GM12878 (cell line): ENCODE measurements around the gene NPHP3. TPM values are rescaled to one million over a fixed set of nuclear protein-coding genes. Genes with fewer than 3 reads are reported as not detected.

ENCODE experiments used
- ATAC-seq: fragments of 200-7000 bp; cut with Tn5 transposase; 3 replicates; pipeline ENCODE4 v1.9.1; 2020; ENCODE audit warnings: mild to moderate bottlenecking, moderate library complexity
- BruUV-seq: library from RNA; stranded (reverse); fragments of 400-500 nt; replicated peaks from 2 replicates; lab custom pipeline; 2021; lab: Mats Ljungman, UMichigan
- CTCF ChIA-PET: fragments of 300-600 bp; sonication (Branson Sonifier 250); formaldehyde crosslinking; extraction: SDS; loops from one replicate; lab custom pipeline; 2021; ENCODE audit warnings: inconsistent platforms; lab: Yijun Ruan, JAX
- POLR2A ChIA-PET: fragments of 350-600 bp; formaldehyde crosslinking; extraction: SDS; loops from one replicate; lab custom pipeline; 2021; ENCODE audit warnings: inconsistent platforms; lab: Charles Lee
- RAD21 ChIA-PET: fragments of 300-600 bp; sonication (Branson Sonifier 250); formaldehyde crosslinking; loops from one replicate; lab custom pipeline; 2023; ENCODE audit warnings: antibody characterized with exemption; ENCODE audit not compliant: unreplicated experiment; lab: Charles Lee
- SMC1A ChIA-PET: fragments of 300-600 bp; sonication (Branson Sonifier 250); formaldehyde crosslinking; loops from one replicate; lab custom pipeline; 2023; ENCODE audit not compliant: unreplicated experiment, uncharacterized antibody; lab: Charles Lee
- DNase-seq: peaks from one replicate; pipeline ENCODE4 v3.0.0-alpha.2; 2011; ENCODE audit warnings: low read depth, low spot score
- FAIRE-seq: peaks from 3 replicates; lab custom pipeline; 2011; peaks lifted over from hg19 to GRCh38; lab: Jason Lieb, UNC
- H2AFZ ChIP-seq: 2 replicates; pipeline ENCODE4 v1.6.0; 2011; ENCODE audit warnings: low read depth, low read length, control low read depth; ENCODE audit not compliant: control insufficient read depth
- H3K27ac ChIP-seq: 2 replicates; pipeline ENCODE4 v1.5.1; 2011; ENCODE audit warnings: control low read depth; ENCODE audit not compliant: control insufficient read depth, insufficient read depth
- H3K27me3 ChIP-seq, 2 experiments: replicated peaks in 1 of 2; 2 replicates each; pipeline versions ENCODE4 v1.6.0 to v1.6.1; 2011; ENCODE audit warnings: low read length in 1 of 2; ENCODE audit not compliant: control insufficient read depth in 2 of 2, insufficient read depth in 2 of 2
- H3K36me3 ChIP-seq, 2 experiments: 2 replicates each; pipeline ENCODE4 v1.5.1; 2011; ENCODE audit warnings: low read length in 1 of 2; ENCODE audit not compliant: control insufficient read depth in 2 of 2, insufficient read depth in 2 of 2
- H3K4me1 ChIP-seq: 2 replicates; pipeline ENCODE4 v1.6.1; 2011; ENCODE audit warnings: mild to moderate bottlenecking, low read length, moderate library complexity, mixed read lengths; ENCODE audit not compliant: control insufficient read depth, insufficient read depth
- H3K4me2 ChIP-seq: 2 replicates; pipeline ENCODE4 v1.6.0; 2011; ENCODE audit warnings: control low read depth; ENCODE audit not compliant: control insufficient read depth, insufficient read depth
- H3K4me3 ChIP-seq: fragments of 200-600 bp; sonication (generic); 2 replicates; pipeline ENCODE4 v1.5.1; 2016
- H3K79me2 ChIP-seq: 2 replicates; pipeline ENCODE4 v1.6.0; 2011; ENCODE audit warnings: low read length; ENCODE audit not compliant: control insufficient read depth, insufficient read depth
- H3K9ac ChIP-seq: 2 replicates; pipeline ENCODE4 v1.8.0; 2011; ENCODE audit warnings: low read length, control low read depth, mixed read lengths; ENCODE audit not compliant: control insufficient read depth, insufficient read depth
- H3K9me3 ChIP-seq: replicated peaks from 3 replicates; pipeline ENCODE4 v1.5.1; 2011; ENCODE audit warnings: mild to moderate bottlenecking, low read length; ENCODE audit not compliant: control insufficient read depth, insufficient read depth
- H4K20me1 ChIP-seq: 2 replicates; pipeline ENCODE4 v1.6.0; 2011; ENCODE audit not compliant: control insufficient read depth, insufficient read depth
- BACH1 ChIP-seq: fragments of 450-650 bp; IDR thresholded peaks from 2 replicates; pipeline ENCODE4 v1.6.1; 2017; ENCODE audit warnings: mild to moderate bottlenecking, borderline replicate concordance
- BCLAF1 ChIP-seq: fragments of 450-650 bp; IDR thresholded peaks from 2 replicates; pipeline ENCODE4 v1.6.1; 2017; ENCODE audit warnings: antibody characterized with exemption, mild to moderate bottlenecking, moderate library complexity
- CHD1 ChIP-seq: IDR thresholded peaks from 2 replicates; pipeline ENCODE4 v1.6.1; 2012; ENCODE audit warnings: low read depth, low read length, improper control_type of control experiment
- EGR1 ChIP-seq, 2 experiments: IDR thresholded peaks; 1 replicate in 1 of 2; 2 replicates in 1 of 2; pipeline ENCODE4 v1.6.1; 2011 to 2012; ENCODE audit warnings: low read depth in 2 of 2, low read length in 2 of 2, borderline replicate concordance in 1 of 2, mild to moderate bottlenecking in 1 of 2, moderate library complexity in 1 of 2
- ELK1 ChIP-seq: IDR thresholded peaks from 2 replicates; pipeline ENCODE4 v1.6.1; 2012; ENCODE audit warnings: low read depth, low read length, improper control_type of control experiment
- EZH2 ChIP-seq: IDR thresholded peaks from 2 replicates; pipeline ENCODE4 v1.6.1; 2012; ENCODE audit warnings: low read depth, mild to moderate bottlenecking, control low read depth, inconsistent platforms, low read length, borderline replicate concordance; ENCODE audit not compliant: control insufficient read depth
- FOXK2 ChIP-seq: fragments of 450-650 bp; IDR thresholded peaks from 2 replicates; pipeline ENCODE4 v1.6.1; 2017; ENCODE audit warnings: mild to moderate bottlenecking, moderate library complexity
- IKZF1 ChIP-seq: fragments of 450-650 bp; conservative IDR thresholded peaks from 2 replicates; pipeline ENCODE4 v1.6.1; 2017; ENCODE audit warnings: antibody characterized with exemption, mild to moderate bottlenecking
- JUNB ChIP-seq: IDR thresholded peaks from 2 replicates; pipeline ENCODE4 v1.6.1; 2016; ENCODE audit warnings: antibody characterized with exemption, mild to moderate bottlenecking
- MYB ChIP-seq: fragments of 150-350 bp; IDR thresholded peaks from 2 replicates; pipeline ENCODE4 v1.6.1; 2014; ENCODE audit warnings: mild to moderate bottlenecking, low read depth, low read length, borderline replicate concordance
- POLR2AphosphoS5 ChIP-seq: IDR thresholded peaks from 2 replicates; pipeline ENCODE4 v1.6.1; 2011; ENCODE audit warnings: mild to moderate bottlenecking, low read length, inconsistent platforms
- SP1 ChIP-seq: IDR thresholded peaks from one replicate; pipeline ENCODE4 v1.6.1; 2011; ENCODE audit warnings: low read depth, low read length
- SRF ChIP-seq, 2 experiments: IDR thresholded peaks; 2 replicates each; pipeline ENCODE4 v1.6.1; 2011; ENCODE audit warnings: low read depth in 2 of 2, low read length in 2 of 2, mild to moderate bottlenecking in 1 of 2, moderate library complexity in 1 of 2
- SUPT20H ChIP-seq: IDR thresholded peaks from 2 replicates; pipeline ENCODE4 v1.6.1; 2011; ENCODE audit warnings: low read depth, mild to moderate bottlenecking, low read length, moderate library complexity, borderline replicate concordance; ENCODE audit not compliant: control insufficient read depth
- ZBED1 ChIP-seq: IDR thresholded peaks from 2 replicates; pipeline ENCODE4 v1.6.1; 2016; ENCODE audit warnings: borderline replicate concordance
- ZBTB33 ChIP-seq: fragments of 450-650 bp; IDR thresholded peaks from 2 replicates; pipeline ENCODE4 v1.6.1; 2017; ENCODE audit warnings: mild to moderate bottlenecking
- ZNF384 ChIP-seq: IDR thresholded peaks from 2 replicates; pipeline ENCODE4 v1.6.1; 2012; ENCODE audit warnings: low read depth, mild to moderate bottlenecking, low read length, improper control_type of control experiment, borderline replicate concordance
- WGBS: methylation state at CpG from one replicate; pipeline ENCODE4 v1.1.6; 2016; ENCODE audit warnings: low lambda C conversion rate; ENCODE audit not compliant: insufficient replicate concordance, insufficient coverage; ENCODE audit errors: missing lambda C conversion rate; 5-methylcytosine and 5-hydroxymethylcytosine counted together
- in situ Hi-C: fragments of 300-500 bp; cut with MboI; formaldehyde crosslinking; loops from 9 replicates; pipeline ENCODE4 v1.14.3; 2018; ENCODE audit warnings: mixed read lengths
- intact Hi-C: fragments of 100-400 bp; cut with micrococcal nuclease; formaldehyde crosslinking; loops from one replicate; pipeline ENCODE4 v1.14.2; 2022; ENCODE audit not compliant: unreplicated experiment
- polyA plus RNA-seq, 11 experiments: library from polyadenylated mRNA; depleted of rRNA in 4 of 11; unstranded in 6 of 11; stranded (reverse) in 5 of 11; fragments of >200 nt; fragmentation: Nextera tagmentation in 4 of 11; fragmentation: Illumina TruSeq in 1 of 11; extraction: Ambion mirVana in 4 of 11; extraction: Trizol in 1 of 11; gene quantifications; 1 replicate in 1 of 11; 2 replicates in 10 of 11; pipeline versions ENCODE4 v1.2.1 to v1.2.3, GENCODE V29; 2011 to 2016; ENCODE audit warnings: inconsistent platforms in 2 of 11, missing spikeins in 2 of 11, low read depth in 1 of 11
- total RNA-seq, 4 experiments: library from RNA; depleted of rRNA in 3 of 4; stranded (reverse); fragments of >200 nt in 3 of 4; fragmentation: Illumina TruSeq in 1 of 4; extraction: Trizol in 1 of 4; gene quantifications; 2 replicates each; pipeline versions ENCODE4 v1.2.1 to v1.2.3, GENCODE V29; 2013 to 2021
- TF ChIP-seq, protein P1 (sequence below): fragments of 450-650 bp; IDR thresholded peaks from 2 replicates; pipeline ENCODE4 v1.6.1; 2017; ENCODE audit warnings: borderline replicate concordance

The NPHP3 gene
- total and polyA plus RNA-seq, 10 of the 15 experiments (the other 5 are each of a cell fraction or from before 2014, with no cell fraction given) = 0.84 to 11.7 (median 2.9) TPM

DNA sequence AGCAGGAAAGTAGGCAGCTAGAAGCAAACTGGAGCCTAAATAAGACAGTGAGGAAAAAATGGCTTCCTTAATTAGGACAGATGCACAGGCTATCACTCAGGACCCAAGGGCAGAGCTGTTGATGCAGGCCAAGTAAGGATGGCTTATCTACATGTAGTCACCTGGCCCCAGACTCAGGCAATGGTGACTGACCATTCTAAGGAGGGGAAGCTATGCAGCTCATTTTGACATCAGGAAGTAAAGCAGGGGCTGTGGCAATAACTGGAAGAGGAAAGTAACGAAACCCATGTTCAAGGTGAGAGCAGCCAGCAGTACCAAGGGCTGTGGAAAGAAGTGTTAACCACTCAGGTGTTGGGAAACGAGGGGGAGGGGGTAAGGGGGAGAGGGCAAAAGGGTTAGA is 78.8 kb downstream of the NPHP3 start:
- ATAC-seq = no peak
- in situ Hi-C loops = loop anchor here (10.0 kb wide), 1 partner anchor 99 kb away; no protein-coding TSS in a partner anchor
- SMC1A ChIA-PET = interaction anchor here (0.6 to 9.1 kb wide), 14 partner anchors 9 to 1621 kb away, joined by 3 to 100 read pairs (median 4); partner anchors contain the start of gene ACKR4
- no peak overlapping the region for H3K9ac ChIP-seq
- H3K79me2 ChIP-seq = no peaks in the 10 kb centered on the region
- H3K9me3 ChIP-seq = no peaks in the 10 kb centered on the region
- 47% methylated on average over 2 of the region's 2 CpGs for WGBS
- H3K27me3 ChIP-seq = no peaks in the 10 kb centered on the region
- RAD21 ChIA-PET = interaction anchor here (1.3 to 3.9 kb wide), 7 partner anchors 16 to 113 kb away, joined by 3 to 53 read pairs (median 5); partner anchors contain the start of gene ACAD11
- intact Hi-C loops = no loop called here
- H2AFZ ChIP-seq = no peak overlapping the region
- H3K27ac ChIP-seq = no peak overlapping the region
- no peak overlapping the region for H3K4me3 ChIP-seq
- no peak for DNase-seq
- BruUV-seq = no TSS peak
- no peaks in the 10 kb centered on the region for H4K20me1 ChIP-seq
- no peaks in the 10 kb centered on the region; a peak in 2 of 4 replicates for H3K36me3 ChIP-seq
- no peak overlapping the region for H3K4me2 ChIP-seq
- POLR2A ChIA-PET = no interaction called here
- FAIRE-seq = no peak
- no peaks in the 10 kb centered on the region for H3K4me1 ChIP-seq
- CTCF ChIA-PET = interaction anchor here (0.7 to 6.0 kb wide), 26 partner anchors 10 to 292 kb away, joined by 3 to 203 read pairs (median 6); partner anchors contain the start of genes ACAD11 and UBA5
- TF ChIP-seq IKZF1 (no peak), MYB (no peak), BCLAF1 (no peak), JUNB (no peak), EGR1 (IDR thresholded peaks at IDR 0.05; ENCODE audit: borderline replicate concordance in 1 of 2, low read depth in 2 of 2, low read length in 2 of 2) (no peak), ZBTB33 (no peak), SUPT20H (no peak), ZNF384 (no peak), FOXK2 (no peak), SRF (IDR thresholded peaks at IDR 0.05; ENCODE audit: low read depth in 2 of 2, low read length in 2 of 2) (no peak), POLR2AphosphoS5 (no peak), ZBED1 (no peak), SP1 (no peak), CHD1 (no peak), ELK1 (no peak), BACH1 (no peak), EZH2 (no peak)
- TF ChIP-seq, protein P1, sequence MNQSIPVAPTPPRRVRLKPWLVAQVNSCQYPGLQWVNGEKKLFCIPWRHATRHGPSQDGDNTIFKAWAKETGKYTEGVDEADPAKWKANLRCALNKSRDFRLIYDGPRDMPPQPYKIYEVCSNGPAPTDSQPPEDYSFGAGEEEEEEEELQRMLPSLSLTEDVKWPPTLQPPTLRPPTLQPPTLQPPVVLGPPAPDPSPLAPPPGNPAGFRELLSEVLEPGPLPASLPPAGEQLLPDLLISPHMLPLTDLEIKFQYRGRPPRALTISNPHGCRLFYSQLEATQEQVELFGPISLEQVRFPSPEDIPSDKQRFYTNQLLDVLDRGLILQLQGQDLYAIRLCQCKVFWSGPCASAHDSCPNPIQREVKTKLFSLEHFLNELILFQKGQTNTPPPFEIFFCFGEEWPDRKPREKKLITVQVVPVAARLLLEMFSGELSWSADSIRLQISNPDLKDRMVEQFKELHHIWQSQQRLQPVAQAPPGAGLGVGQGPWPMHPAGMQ = no peak
